Measurements from ENCODE around the gene SRP68. TPM values are rescaled to one million over a fixed set of nuclear protein-coding genes. Genes with fewer than 3 reads are reported as not detected.

The SRP68 gene
- total RNA-seq, 1 donor from 2014 or later, result 74.3 TPM

DNA sequence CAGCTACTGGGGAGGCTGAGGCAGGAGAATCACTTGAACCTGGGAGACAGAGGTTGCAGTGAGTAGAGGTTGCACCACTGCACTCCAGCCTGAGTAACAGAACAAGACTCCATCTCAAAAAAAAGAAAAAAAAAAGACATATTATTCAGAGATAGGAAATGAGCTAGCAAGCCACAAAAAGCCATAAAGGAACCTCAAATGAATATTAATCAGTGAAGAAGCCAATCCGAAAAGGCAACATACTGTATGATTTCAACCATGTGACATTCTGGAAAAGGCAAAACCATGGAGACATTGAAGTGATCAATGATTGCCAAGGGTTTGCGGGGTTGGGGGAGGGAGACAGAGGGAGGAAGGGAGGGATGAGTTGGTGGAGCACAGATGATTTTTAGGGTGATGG, 39.6 kb upstream of the SRP68 start:
- no peak overlapping the region for H2AFZ ChIP-seq (ENCODE audit: low read depth, low read length)
- H3K9me3 Mint-ChIP-seq (ENCODE audit: unreplicated experiment), result no peaks in the 10 kb centered on the region
- H3K27ac Mint-ChIP-seq (ENCODE audit: unreplicated experiment), result no peak overlapping the region
- peaks cover 1% of the 10 kb centered on the region for H3K36me3 Mint-ChIP-seq (ENCODE audit: low read depth, unreplicated experiment)
- no peaks in the 10 kb centered on the region for H4K20me1 ChIP-seq (ENCODE audit: insufficient read depth, low read length)
- no peaks in the 10 kb centered on the region for H3K27me3 ChIP-seq (ENCODE audit: insufficient read depth, low read length)
- H3K4me3 Mint-ChIP-seq (ENCODE audit: unreplicated experiment), result no peak overlapping the region
- H3K4me3 ChIP-seq (ENCODE audit: insufficient read depth, low read depth, low read length), result no peak overlapping the region
- no peak for FAIRE-seq
- no peaks in the 10 kb centered on the region for H3K36me3 ChIP-seq (ENCODE audit: insufficient read depth, low read length)
- no peaks in the 10 kb centered on the region for H3K4me1 ChIP-seq (ENCODE audit: insufficient read depth, low read length)
- no peaks in the 10 kb centered on the region for H3K4me1 Mint-ChIP-seq (ENCODE audit: low read depth, unreplicated experiment)
- no peak overlapping the region for H3K27ac ChIP-seq (ENCODE audit: low read depth, low read length)
- H3K9me3 ChIP-seq (ENCODE audit: insufficient read depth, low read depth, low read length), result no peaks in the 10 kb centered on the region
- H3K4me2 ChIP-seq (ENCODE audit: low read length), result no peak overlapping the region
- DNase-seq (ENCODE audit: low read depth), result peak; percentile 23
- H3K27me3 Mint-ChIP-seq (ENCODE audit: low read depth, unreplicated experiment), result no peaks in the 10 kb centered on the region
- no peak overlapping the region for H3K9ac ChIP-seq (ENCODE audit: low read length)
- no peaks in the 10 kb centered on the region for H3K79me2 ChIP-seq (ENCODE audit: insufficient read depth, low read length)
- TF ChIP-seq, protein P1, sequence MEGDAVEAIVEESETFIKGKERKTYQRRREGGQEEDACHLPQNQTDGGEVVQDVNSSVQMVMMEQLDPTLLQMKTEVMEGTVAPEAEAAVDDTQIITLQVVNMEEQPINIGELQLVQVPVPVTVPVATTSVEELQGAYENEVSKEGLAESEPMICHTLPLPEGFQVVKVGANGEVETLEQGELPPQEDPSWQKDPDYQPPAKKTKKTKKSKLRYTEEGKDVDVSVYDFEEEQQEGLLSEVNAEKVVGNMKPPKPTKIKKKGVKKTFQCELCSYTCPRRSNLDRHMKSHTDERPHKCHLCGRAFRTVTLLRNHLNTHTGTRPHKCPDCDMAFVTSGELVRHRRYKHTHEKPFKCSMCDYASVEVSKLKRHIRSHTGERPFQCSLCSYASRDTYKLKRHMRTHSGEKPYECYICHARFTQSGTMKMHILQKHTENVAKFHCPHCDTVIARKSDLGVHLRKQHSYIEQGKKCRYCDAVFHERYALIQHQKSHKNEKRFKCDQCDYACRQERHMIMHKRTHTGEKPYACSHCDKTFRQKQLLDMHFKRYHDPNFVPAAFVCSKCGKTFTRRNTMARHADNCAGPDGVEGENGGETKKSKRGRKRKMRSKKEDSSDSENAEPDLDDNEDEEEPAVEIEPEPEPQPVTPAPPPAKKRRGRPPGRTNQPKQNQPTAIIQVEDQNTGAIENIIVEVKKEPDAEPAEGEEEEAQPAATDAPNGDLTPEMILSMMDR (IDR thresholded peaks at IDR 0.05; ENCODE audit: insufficient read depth, low read depth, low read length), result no peak
- TF ChIP-seq EZH2 (IDR thresholded peaks at IDR 0.05; ENCODE audit: insufficient read depth, low read length), result no peak

DNA sequence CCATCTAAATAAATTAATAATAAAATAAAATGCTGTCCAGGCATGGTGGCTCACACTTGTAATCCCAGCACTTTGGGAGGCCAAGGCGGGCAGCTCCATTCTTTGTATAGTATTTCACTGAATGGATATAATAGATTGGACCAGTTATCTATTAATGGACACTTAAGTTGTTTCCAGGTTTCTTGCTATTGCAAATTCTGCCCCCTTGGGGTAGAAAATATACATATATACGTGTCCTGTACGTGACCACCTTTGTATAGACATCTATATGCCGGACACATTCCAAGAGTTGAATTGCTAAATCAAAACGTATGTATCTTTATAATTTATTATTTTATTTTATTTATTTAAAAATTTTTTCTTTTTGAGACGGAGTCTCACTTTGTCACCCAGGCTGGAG, 35.2 kb upstream of the SRP68 start:
- Histone ChIP-seq H3K4me1 (ENCODE audit: insufficient read depth, low read length) (peaks cover 9% of the 10 kb centered on the region), H3K27me3 (ENCODE audit: insufficient read depth, low read length) (no peaks in the 10 kb centered on the region), H4K20me1 (ENCODE audit: insufficient read depth, low read length) (peaks cover 5% of the 10 kb centered on the region), H3K79me2 (ENCODE audit: insufficient read depth, low read length) (peaks cover 11% of the 10 kb centered on the region), H3K36me3 (ENCODE audit: insufficient read depth, low read length) (no peaks in the 10 kb centered on the region), H3K4me3 (ENCODE audit: insufficient read depth, low read depth, low read length) (no peak overlapping the region), H3K9ac (ENCODE audit: low read length) (no peak overlapping the region), H3K27ac (ENCODE audit: low read depth, low read length) (no peak overlapping the region), H2AFZ (ENCODE audit: low read depth, low read length) (no peak overlapping the region), H3K4me2 (ENCODE audit: low read length) (no peak overlapping the region), H3K9me3 (ENCODE audit: insufficient read depth, low read depth, low read length) (no peaks in the 10 kb centered on the region)
- Mint-ChIP-seq H3K4me1 (ENCODE audit: low read depth, unreplicated experiment) (peaks cover 2% of the 10 kb centered on the region), H3K27me3 (ENCODE audit: low read depth, unreplicated experiment) (no peaks in the 10 kb centered on the region), H3K27ac (ENCODE audit: unreplicated experiment) (no peak overlapping the region), H3K4me3 (ENCODE audit: unreplicated experiment) (no peak overlapping the region), H3K36me3 (ENCODE audit: low read depth, unreplicated experiment) (no peaks in the 10 kb centered on the region), H3K9me3 (ENCODE audit: unreplicated experiment) (no peaks in the 10 kb centered on the region)
- DNase-seq (ENCODE audit: low read depth), result no peak
- TF ChIP-seq EZH2 (IDR thresholded peaks at IDR 0.05; ENCODE audit: insufficient read depth, low read length), result no peak
- TF ChIP-seq, protein P1 (IDR thresholded peaks at IDR 0.05; ENCODE audit: insufficient read depth, low read depth, low read length), result no peak
- FAIRE-seq, result no peak

DNA sequence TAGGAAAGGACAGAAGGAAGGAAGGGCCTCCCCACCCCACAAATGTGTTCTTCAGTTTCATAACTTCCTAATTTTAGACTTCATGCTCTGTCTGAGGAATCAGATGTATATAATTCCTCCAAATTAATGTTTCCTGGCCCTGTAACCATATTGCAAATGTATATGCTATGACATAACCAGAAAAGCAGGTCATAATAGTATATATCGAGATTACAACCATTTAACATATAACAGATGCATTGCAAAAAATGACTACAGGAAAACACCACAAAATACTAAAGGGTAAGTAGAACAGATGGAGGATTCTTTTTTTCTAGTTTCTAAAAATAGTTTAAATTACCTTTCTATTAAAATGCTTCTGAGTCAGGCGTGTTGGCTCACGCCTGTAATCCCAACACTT, 34.4 kb upstream of the SRP68 start:
- Histone ChIP-seq H3K9ac (ENCODE audit: low read length) (no peak overlapping the region), H3K79me2 (ENCODE audit: insufficient read depth, low read length) (peaks cover 19% of the 10 kb centered on the region), H3K4me1 (ENCODE audit: insufficient read depth, low read length) (peaks cover 9% of the 10 kb centered on the region), H4K20me1 (ENCODE audit: insufficient read depth, low read length) (peaks cover 5% of the 10 kb centered on the region), H3K4me2 (ENCODE audit: low read length) (no peak overlapping the region), H2AFZ (ENCODE audit: low read depth, low read length) (no peak overlapping the region), H3K4me3 (ENCODE audit: insufficient read depth, low read depth, low read length) (no peak overlapping the region), H3K27me3 (ENCODE audit: insufficient read depth, low read length) (no peaks in the 10 kb centered on the region), H3K36me3 (ENCODE audit: insufficient read depth, low read length) (peaks cover 1% of the 10 kb centered on the region), H3K27ac (ENCODE audit: low read depth, low read length) (no peak overlapping the region), H3K9me3 (ENCODE audit: insufficient read depth, low read depth, low read length) (no peaks in the 10 kb centered on the region)
- Mint-ChIP-seq H3K4me1 (ENCODE audit: low read depth, unreplicated experiment) (peaks cover 4% of the 10 kb centered on the region), H3K27ac (ENCODE audit: unreplicated experiment) (no peak overlapping the region), H3K27me3 (ENCODE audit: low read depth, unreplicated experiment) (no peaks in the 10 kb centered on the region), H3K4me3 (ENCODE audit: unreplicated experiment) (no peak overlapping the region), H3K36me3 (ENCODE audit: low read depth, unreplicated experiment) (peaks cover 4% of the 10 kb centered on the region), H3K9me3 (ENCODE audit: unreplicated experiment) (no peaks in the 10 kb centered on the region)
- FAIRE-seq (no peak), DNase-seq (ENCODE audit: low read depth) (no peak)
- TF ChIP-seq, protein P1 (IDR thresholded peaks at IDR 0.05; ENCODE audit: insufficient read depth, low read depth, low read length), result no peak
- no peak for TF ChIP-seq EZH2 (IDR thresholded peaks at IDR 0.05; ENCODE audit: insufficient read depth, low read length)

Measured in astrocyte (in vitro differentiated cells and primary cell).